Fibroblast of lung (primary cell): ENCODE results near the gene ASPN.

ENCODE experiments used
- CTCF ChIP-seq, 2 donors: IDR thresholded peaks in 1 of 2; conservative IDR thresholded peaks in 1 of 2; 1 replicate in 1 of 2; 2 replicates in 1 of 2; pipeline ENCODE4 v1.5.1; 2011 to 2012; ENCODE audit warnings: low read length in 2 of 2, control low read depth in 1 of 2, inconsistent platforms in 1 of 2, low read depth in 1 of 2, mild to moderate bottlenecking in 1 of 2
- EZH2 ChIP-seq: IDR thresholded peaks from 2 replicates; pipeline ENCODE4 v1.5.1; 2012; ENCODE audit warnings: low read length, control low read depth, mild to moderate bottlenecking; ENCODE audit errors: missing control alignments

DNA sequence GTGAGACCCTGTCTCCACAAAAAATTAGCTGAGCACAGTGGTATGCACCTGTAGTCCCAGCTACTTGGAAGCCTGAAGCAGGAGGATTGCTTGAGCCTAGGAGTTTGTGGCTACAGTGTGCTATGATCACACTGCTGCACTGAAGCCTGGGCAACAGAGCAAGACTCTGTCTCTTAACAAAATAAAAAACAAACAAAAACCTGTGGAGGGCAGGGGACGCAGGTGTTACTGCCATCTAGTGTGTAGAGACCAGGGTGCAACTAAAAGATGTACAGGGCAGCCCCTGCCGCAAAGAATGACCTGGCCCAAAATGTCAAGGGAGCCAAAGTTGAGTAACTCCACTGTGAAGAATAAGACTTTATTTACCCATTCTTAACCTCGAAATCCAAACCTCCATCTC lies 27.1 kb downstream of the ASPN start:
- no peak for TF ChIP-seq CTCF (conservative IDR thresholded peaks at IDR 0.05 in 1 of 2, IDR thresholded peaks at IDR 0.05 in 1 of 2; ENCODE audit: low read depth in 1 of 2, low read length in 2 of 2)
- TF ChIP-seq EZH2 = no peak
